Occipital lobe (tissue), 2 donors: ENCODE measurements around the gene OR2T4. TPM values are rescaled to one million over a fixed set of nuclear protein-coding genes. Genes with fewer than 3 reads are reported as not detected.

Experiments used
- DNase-seq: peaks from one replicate; lab custom pipeline; 2025; lab: John Stamatoyannopoulos, UW
- total RNA-seq: library from RNA; depleted of rRNA; stranded (reverse); fragments of >200 nt; gene quantifications from one replicate; pipeline ENCODE4 v1.2.3, GENCODE V29; 2014

Gene OR2T4, protein sequence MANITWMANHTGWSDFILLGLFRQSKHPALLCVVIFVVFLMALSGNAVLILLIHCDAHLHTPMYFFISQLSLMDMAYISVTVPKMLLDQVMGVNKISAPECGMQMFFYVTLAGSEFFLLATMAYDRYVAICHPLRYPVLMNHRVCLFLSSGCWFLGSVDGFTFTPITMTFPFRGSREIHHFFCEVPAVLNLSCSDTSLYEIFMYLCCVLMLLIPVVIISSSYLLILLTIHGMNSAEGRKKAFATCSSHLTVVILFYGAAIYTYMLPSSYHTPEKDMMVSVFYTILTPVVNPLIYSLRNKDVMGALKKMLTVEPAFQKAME
- total RNA-seq, result not detected

DNA sequence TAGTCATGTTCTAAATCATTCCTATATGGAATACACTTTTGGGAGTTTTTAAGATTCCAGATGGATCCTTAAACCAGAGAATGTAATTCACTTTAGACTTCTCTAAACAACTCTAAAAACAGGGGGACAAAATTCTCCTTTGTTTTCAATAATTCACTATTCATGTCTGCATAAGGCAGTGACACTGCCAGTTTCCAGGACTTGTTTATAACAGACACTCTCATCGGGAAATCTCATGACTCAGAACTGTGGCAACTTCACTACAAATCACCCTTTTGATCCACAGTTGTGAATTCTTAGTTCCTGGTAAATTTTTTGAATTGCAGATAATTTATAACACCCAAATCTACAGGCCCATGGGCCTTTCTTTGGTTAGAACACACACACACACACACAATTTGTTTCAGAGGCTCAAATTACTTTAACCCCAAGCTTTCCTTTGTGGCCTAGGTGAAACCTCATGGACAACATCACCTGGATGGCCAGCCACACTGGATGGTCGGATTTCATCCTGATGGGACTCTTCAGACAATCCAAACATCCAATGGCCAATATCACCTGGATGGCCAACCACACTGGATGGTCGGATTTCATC lies at the start of gene OR2T4:
OR2T4 (plus strand) TSS at position 545 of the 595 bp plus-strand sequence; CDS start at position 545, 0 bp downstream.
- DNase-seq, result no peak

DNA sequence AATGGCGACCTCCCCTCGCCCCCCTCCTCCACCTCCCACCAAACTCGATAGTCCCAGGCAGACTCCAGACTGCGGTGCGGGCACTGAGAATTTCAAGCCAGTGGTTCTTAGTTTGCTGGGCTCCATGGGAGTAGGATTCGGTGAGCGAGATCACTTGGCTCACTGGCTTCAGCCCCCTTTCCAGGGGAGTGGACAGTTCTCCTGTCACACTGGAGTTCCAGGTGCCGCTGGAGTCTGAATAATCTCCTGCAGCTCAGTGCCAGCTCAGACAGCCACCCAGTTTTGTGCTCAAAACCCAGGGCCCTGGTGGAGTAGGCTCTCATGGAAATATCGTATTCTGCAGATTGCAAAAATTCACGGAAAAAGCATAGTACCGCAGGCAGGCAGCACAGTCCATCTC lies 44.7 kb upstream of the OR2T4 start:
- no peak for DNase-seq

DNA sequence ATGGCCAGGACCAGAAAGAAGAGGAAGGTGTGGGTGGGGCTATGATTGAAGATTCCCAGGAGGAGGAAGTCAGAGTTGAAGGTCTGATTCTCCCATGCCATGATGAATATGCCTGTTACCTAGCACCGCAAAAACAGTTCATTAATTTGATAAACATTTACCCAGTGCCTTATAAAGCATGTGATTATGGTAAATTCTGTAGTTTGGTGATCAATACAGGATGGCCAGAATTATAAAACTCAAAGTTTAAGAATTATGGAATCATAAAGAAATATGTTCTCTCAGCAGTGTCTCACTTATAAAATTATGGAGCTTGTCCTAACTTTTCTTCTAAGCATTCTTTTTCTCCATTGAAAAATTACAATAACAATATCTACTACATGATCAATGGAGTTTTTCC lies 37.0 kb upstream of the OR2T4 start, which contains the start of gene OR2M7:
OR2M7 (minus strand) TSS at position 101 of the 400 bp plus-strand sequence; CDS start at position 101, 0 bp downstream.
- no peak for DNase-seq

DNA sequence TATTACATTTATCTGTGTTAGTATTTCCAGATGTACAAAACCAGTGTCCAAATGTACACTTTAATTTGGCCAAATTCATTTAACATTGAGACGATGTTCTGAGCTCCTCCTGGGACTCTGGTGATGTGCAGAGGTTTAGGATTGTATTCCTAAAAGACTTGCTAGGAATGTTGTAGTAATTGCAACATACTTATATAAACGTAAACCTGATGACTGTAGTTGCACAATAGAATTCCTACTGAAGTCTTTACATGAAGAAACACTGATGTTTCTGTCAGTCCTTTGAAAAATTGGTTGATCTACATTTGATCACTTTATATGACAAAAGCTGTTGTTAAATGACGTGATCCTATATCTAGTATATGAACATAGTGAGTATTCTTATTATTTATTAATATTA lies 18.0 kb upstream of the OR2T4 start:
- no peak for DNase-seq

DNA sequence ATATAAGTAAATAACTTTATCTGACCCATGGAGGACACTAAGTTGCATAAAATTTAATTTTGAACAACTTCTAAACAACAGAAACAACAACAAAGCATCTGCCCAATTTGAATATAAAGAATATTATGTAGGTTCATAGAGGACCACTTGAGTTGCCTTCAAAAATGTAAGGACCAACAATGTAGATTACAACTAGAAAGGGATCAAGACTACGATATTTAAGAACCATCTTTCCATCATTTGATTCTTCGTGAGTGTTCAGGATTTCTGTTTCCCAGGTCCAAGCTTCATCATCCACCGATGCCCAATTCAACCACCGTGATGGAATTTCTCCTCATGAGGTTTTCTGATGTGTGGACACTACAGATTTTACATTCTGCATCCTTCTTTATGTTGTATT lies 13.0 kb upstream of the OR2T4 start, which contains the start of gene OR14C36:
OR14C36 (plus strand) TSS at position 301 of the 400 bp plus-strand sequence; CDS start at position 301, 0 bp downstream.
- DNase-seq, result no peak

DNA sequence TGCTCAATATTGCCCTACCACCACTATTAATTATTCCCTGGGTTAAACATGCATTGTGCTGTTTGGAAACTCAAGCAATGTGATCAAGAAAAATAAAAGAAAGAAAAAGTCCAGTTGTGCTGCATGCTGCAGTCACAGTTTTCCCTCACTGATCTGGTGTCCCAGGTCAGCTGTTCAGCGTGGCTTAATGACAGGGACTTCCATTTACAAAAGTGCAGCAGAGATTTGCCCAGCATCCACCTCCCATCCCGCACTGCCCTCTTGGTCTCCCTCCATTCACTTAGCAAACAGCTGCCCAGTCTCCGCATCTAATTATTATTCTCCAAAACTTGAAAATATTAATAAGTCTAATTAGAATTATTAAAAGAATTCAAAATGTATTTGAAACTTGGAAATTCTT lies 2.0 kb upstream of the OR2T4 start:
- no peak for DNase-seq

DNA sequence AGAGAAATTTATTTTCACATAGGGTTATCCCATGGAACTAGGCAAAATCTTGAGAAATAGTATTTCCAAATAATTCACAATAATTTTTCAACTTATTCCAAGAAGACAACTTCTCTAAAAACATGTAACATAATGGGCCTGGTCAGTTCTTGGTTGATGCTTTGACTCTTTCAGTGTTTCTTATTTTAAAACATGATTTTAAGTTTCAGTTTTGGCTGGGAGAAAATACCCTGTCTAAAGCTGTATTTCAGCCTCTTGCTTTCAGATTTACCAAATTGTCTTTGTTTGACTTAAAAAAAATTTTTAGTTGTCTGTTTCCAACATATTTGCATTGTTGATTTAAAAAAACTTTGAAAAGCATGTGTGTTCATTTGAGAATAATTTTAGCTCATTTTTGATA lies 5.1 kb downstream of the OR2T4 start:
- DNase-seq, result no peak

DNA sequence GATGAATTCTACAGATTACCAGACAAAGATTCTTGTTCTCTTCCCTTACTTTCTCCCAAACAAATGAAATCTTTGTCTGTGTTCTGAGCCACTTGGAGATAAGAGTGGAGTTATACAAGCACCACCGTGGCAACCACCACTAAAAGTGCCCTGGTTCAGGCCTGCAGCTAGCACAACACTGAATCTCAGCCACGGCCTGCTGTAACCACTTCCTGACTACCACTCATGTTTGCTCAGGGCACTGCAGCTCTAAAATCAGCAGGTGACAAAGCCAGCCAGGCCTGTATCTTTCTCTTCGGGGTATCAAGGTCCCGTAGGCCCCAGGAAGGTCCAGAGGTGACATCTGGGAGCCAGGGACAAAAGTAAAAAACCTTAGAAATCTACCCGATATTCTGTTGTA lies 10.9 kb downstream of the OR2T4 start:
- DNase-seq, result no peak

DNA sequence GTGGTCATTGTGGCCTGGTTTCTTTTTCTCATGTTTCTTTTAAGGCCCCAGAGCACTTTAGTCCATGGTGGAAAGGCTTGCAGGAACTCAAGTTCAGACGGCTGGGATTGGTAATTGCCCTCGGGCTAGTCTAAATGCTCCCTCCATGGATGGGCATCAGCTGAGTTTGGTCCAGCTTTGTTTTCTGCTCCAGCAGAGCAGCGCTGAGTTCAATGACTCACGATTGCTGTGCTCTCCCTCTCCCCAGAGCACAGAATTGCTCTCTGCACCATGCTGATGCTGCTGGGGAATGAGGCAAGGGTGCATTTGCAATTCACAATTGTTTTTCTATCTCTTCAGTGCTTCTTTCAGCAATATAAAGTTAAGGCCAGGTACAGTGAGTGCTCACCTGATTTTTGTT lies 12.3 kb downstream of the OR2T4 start:
- no peak for DNase-seq

DNA sequence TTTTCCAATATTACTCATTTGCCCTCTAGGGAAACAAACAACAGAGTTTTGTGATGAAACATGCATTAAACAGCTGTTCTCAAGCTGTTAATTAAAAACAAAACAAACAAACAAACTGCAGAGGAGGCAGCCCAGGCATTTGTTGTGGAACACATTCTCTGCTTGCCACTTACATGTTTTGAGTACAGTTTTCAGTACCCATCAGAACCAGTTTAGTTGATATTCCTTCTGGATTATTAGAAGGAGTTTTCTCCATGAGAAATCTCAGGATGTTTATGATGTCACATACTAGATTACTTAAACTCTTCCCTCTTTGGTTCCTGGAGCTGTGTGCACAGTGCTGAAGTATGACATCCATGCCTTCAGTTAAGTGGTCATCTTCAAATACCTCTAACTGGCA lies 14.0 kb downstream of the OR2T4 start, which contains the start of gene OR2T6:
OR2T6 (plus strand) TSS at position 301 of the 400 bp plus-strand sequence. CDS start 11,863 bp downstream, outside the sequence.
- DNase-seq, result no peak

DNA sequence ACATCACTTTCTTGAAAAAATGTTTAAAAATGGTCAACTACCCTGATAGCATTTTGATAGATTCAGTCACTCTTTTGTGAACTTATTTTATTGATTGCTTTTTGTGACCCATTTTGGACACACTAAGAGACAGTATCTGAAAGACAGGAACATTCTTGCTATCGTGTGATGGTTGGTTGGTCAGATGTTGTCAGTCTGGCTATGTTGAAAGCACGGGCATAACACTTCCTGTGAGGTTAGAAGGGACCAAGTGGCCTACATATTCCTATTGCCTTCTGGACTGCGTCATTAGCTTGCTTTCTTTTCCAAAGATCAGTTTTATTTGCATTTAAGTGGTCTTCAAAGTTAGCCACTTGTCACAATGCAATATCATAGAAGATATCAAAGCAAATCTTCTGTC lies 15.5 kb downstream of the OR2T4 start:
- no peak for DNase-seq

DNA sequence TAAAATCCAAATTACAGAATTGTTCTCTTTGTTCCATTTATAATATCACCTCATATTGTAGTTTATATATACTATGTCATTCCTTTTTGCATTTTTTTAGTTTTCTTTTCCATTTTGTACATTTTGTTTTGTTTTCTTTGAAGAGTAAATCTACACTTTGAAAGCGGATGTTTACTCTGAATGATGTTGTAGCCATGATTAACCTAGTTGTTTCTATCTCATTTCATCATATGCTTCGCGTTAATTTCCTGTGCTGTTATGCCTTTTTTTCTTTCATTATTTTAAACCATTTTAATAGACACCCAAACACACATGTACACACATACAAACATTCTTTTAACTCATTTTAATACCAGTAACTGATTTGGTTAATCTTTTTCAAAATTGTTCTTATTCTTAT lies 19.4 kb downstream of the OR2T4 start:
- DNase-seq, result no peak

DNA sequence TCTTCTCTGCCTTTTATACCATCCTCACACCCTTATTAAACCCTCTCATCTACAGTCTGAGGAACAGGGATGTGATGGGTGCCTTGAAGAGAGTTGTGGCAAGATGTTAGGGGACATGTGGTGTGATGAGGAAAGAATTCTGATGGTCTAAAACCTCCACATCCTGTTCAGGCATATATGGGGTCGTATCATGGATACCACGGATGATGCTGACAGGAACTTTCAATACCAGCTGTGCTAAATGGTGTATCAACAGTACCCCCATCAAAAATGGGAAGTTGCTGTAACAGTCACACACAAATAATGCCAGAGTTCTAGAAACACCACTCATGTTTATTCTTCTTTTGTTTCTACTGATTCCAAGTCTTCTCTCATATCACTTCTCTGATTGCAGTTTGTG lies 27.0 kb downstream of the OR2T4 start:
- no peak for DNase-seq

DNA sequence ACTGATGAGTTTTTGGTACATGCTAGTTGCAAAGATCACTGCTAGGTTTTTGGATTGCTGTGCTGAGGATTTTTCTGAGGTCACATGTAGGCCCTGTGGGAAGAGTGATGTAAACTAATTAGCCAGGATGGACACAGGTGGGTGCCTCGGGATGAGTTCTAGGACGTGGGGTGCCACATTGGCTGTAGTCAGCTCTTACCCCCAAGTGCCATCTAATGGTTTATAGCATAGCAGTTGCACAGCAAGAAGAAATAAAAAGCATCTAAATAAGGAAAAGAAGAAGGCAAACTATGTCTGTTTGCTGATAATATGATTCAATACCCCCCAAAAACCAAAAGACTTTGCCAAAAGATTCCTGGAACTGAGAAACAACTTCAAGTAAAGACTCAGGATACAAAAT lies 31.6 kb downstream of the OR2T4 start:
- no peak for DNase-seq

DNA sequence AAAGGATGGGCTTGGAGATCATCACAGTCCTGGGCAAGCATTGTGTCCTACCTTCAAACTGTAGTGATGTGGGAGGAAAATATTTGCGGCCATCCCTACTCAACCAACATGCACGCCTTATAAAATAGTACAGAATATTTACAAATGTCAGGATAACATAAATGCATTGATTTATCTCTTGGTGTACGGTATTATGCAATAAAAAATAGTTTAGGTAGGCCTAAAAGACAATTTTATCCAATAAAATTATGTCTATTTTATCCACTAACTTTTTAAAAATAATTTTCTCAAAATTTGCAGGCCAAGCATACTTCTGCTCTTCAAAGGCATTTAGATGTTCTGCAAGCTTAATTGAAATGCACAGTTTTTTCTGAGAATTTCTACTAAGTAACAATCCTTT lies 41.3 kb downstream of the OR2T4 start, which contains the start of gene OR2T1:
OR2T1 (plus strand) TSS at position 301 of the 400 bp plus-strand sequence. CDS start 3,100 bp downstream, outside the sequence.
- DNase-seq, result no peak

DNA sequence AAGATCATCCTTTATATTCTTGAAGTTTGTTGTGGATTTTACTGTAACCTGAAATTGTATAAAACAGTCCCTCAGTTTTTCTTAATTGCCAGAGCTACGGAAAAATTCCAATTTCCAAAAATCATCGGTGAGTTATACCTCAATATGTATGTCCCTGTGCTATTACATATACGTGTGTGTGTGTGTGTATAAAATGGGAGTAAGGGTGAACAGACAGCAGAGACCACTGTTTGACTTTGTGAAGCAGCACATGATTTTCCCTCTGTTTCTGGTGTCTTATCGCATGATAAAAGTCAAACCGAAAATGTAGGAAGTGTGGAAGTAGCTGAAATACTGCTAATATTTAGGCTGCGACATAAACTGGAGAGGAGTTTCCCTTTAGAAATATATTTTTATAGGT lies 42.6 kb downstream of the OR2T4 start:
- no peak for DNase-seq

DNA sequence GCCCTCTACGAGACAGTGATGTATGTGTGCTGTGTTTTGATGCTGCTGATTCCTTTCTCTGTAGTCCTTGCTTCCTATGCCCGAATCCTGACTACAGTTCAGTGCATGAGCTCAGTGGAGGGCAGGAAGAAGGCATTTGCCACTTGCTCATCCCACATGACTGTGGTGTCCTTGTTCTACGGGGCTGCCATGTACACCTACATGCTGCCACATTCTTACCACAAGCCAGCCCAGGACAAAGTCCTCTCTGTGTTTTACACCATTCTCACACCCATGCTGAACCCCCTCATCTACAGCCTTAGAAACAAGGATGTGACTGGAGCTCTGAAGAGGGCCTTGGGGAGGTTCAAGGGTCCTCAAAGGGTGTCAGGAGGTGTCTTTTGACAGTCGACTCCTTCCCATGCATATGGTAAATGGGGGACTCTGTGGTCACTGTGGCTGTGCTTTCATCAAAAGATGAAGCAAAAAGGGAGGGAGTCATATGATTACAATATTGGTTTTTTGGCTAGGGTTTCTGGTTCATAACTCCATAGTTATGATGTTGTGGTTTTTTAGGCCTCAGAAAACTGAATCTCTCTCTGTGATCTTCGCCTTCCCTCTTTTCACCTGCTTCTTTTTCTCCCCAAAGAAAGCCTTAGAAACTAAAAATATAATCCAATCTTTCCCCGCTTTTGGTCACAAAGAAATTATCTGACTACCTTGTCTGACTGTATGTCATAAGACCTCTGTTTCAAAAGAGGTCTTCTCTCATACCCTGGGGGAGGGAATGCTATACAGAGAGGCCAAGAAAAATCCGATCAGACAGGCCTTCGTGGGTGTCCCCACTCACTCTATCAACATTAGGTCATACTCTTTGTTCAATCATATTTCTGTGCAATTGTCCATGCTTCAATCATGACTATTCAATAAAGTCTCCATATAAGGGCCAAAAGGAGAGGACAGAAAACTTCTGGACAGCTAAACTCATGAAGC lies 45.5 kb downstream of the OR2T4 start:
- no peak for DNase-seq
